Mesenchymal stem cell (in vitro differentiated cells and primary cell): ENCODE measurements around the gene COL5A2.

Experiments
- DNase-seq: peaks from one replicate; pipeline ENCODE4 v3.0.0-alpha.2; 2013
- H2AFZ ChIP-seq: one replicate; pipeline ENCODE4 v1.6.1; 2013; ENCODE audit warnings: low read depth, mild to moderate bottlenecking, control low read depth, inconsistent platforms, low read length, moderate library complexity
- H2AK5ac ChIP-seq: 2 replicates; pipeline ENCODE4 v1.6.1; 2013; ENCODE audit warnings: low read length, moderate library complexity, mild to moderate bottlenecking, inconsistent platforms; ENCODE audit not compliant: severe bottlenecking
- H2BK120ac ChIP-seq: one replicate; pipeline ENCODE4 v1.6.1; 2013; ENCODE audit warnings: low read depth, mild to moderate bottlenecking, inconsistent platforms, low read length, moderate library complexity
- H2BK12ac ChIP-seq, 2 experiments: one replicate each; pipeline ENCODE4 v1.6.1; 2013; ENCODE audit warnings: inconsistent platforms in 2 of 2, low read length in 2 of 2, mild to moderate bottlenecking in 2 of 2, moderate library complexity in 2 of 2, control low read depth in 1 of 2
- H2BK15ac ChIP-seq: one replicate; pipeline ENCODE4 v1.6.1; 2013; ENCODE audit warnings: mild to moderate bottlenecking, low read depth, inconsistent platforms; ENCODE audit not compliant: poor library complexity, severe bottlenecking
- H2BK5ac ChIP-seq: 2 replicates; pipeline ENCODE4 v1.6.1; 2013; ENCODE audit warnings: low read depth, mild to moderate bottlenecking, low read length, control low read depth, inconsistent platforms; ENCODE audit not compliant: poor library complexity, severe bottlenecking
- H3K14ac ChIP-seq, 2 experiments: one replicate each; pipeline ENCODE4 v1.6.1; 2013; ENCODE audit warnings: inconsistent platforms in 2 of 2, low read length in 2 of 2, control low read depth in 1 of 2, mild to moderate bottlenecking in 1 of 2, moderate library complexity in 1 of 2
- H3K18ac ChIP-seq, 2 experiments: one replicate each; pipeline ENCODE4 v1.6.1; 2013; ENCODE audit warnings: inconsistent platforms in 2 of 2, low read length in 2 of 2, control low read depth in 1 of 2, low read depth in 1 of 2, mild to moderate bottlenecking in 1 of 2
- H3K23ac ChIP-seq, 2 experiments: one replicate each; pipeline ENCODE4 v1.6.1; 2013; ENCODE audit warnings: inconsistent platforms in 2 of 2, low read length in 2 of 2, mild to moderate bottlenecking in 2 of 2, moderate library complexity in 2 of 2, control low read depth in 1 of 2
- H3K27ac ChIP-seq: 2 replicates; pipeline ENCODE4 v1.5.1; 2013; ENCODE audit warnings: mild to moderate bottlenecking, moderate library complexity, low read length, control low read depth, inconsistent platforms; ENCODE audit not compliant: poor library complexity, severe bottlenecking
- H3K27me3 ChIP-seq, 2 experiments: 2 replicates each; pipeline versions ENCODE4 v1.6.1 to v1.7.0; 2013; ENCODE audit warnings: low read length in 2 of 2, mild to moderate bottlenecking in 2 of 2, moderate library complexity in 2 of 2, control low read depth in 1 of 2, inconsistent platforms in 1 of 2; ENCODE audit not compliant: control insufficient read depth in 1 of 2, insufficient read depth in 1 of 2
- H3K36me3 ChIP-seq, 2 experiments: 2 replicates each; pipeline versions ENCODE4 v1.6.1 to v1.7.0; 2013; ENCODE audit warnings: low read length in 2 of 2, control low read depth in 1 of 2, inconsistent platforms in 1 of 2, low read depth in 1 of 2, mild to moderate bottlenecking in 1 of 2; ENCODE audit not compliant: insufficient read depth in 2 of 2, control insufficient read depth in 1 of 2
- H3K4ac ChIP-seq, 2 experiments: one replicate each; pipeline ENCODE4 v1.6.1; 2013; ENCODE audit warnings: inconsistent platforms in 2 of 2, low read length in 2 of 2, mild to moderate bottlenecking in 2 of 2, moderate library complexity in 2 of 2, control low read depth in 1 of 2, low read depth in 1 of 2
- H3K4me1 ChIP-seq: 2 replicates; pipeline ENCODE4 v1.6.1; 2013; ENCODE audit warnings: low read depth, low read length, control low read depth; ENCODE audit not compliant: control insufficient read depth, insufficient read depth
- H3K4me2 ChIP-seq: 2 replicates; pipeline ENCODE4 v1.6.1; 2013; ENCODE audit warnings: low read length, mild to moderate bottlenecking, inconsistent platforms; ENCODE audit not compliant: poor library complexity, severe bottlenecking
- H3K4me3 ChIP-seq, 2 experiments: 2 replicates each; pipeline versions ENCODE4 v1.5.1 to v1.7.0; 2013; ENCODE audit warnings: low read length in 2 of 2, mild to moderate bottlenecking in 2 of 2, control low read depth in 1 of 2, low read depth in 1 of 2; ENCODE audit not compliant: insufficient read depth in 1 of 2
- H3K79me1 ChIP-seq: replicated peaks from 2 replicates; pipeline ENCODE4 v1.6.1; 2013; ENCODE audit warnings: mild to moderate bottlenecking, control low read depth, low read length, inconsistent platforms; ENCODE audit not compliant: poor library complexity, severe bottlenecking
- H3K9ac ChIP-seq: 2 replicates; pipeline ENCODE4 v1.7.0; 2013; ENCODE audit warnings: mild to moderate bottlenecking, low read length, moderate library complexity
- H3K9me3 ChIP-seq: 2 replicates; pipeline ENCODE4 v1.7.0; 2013; ENCODE audit warnings: mild to moderate bottlenecking, low read length; ENCODE audit not compliant: control insufficient read depth
- H4K8ac ChIP-seq: one replicate; pipeline ENCODE4 v1.6.1; 2013; ENCODE audit warnings: inconsistent platforms, mild to moderate bottlenecking, low read length, moderate library complexity
- H4K91ac ChIP-seq: one replicate; pipeline ENCODE4 v1.6.1; 2013; ENCODE audit warnings: mild to moderate bottlenecking, low read length, inconsistent platforms
- WGBS: methylation state at CpG from one replicate; pipeline ENCODE4 v1.1.7; 2013; ENCODE audit warnings: mixed read lengths; 5-methylcytosine and 5-hydroxymethylcytosine counted together

The COL5A2 gene

GRCh38 chr2:189115126-189115525 is 64.4 kb downstream of the COL5A2 start:
- H3K18ac ChIP-seq = no peak overlapping the region
- no peak overlapping the region for H4K91ac ChIP-seq
- H3K23ac ChIP-seq = no peak overlapping the region
- peaks cover 6% of the 10 kb centered on the region for H3K79me1 ChIP-seq
- no peak overlapping the region for H2BK15ac ChIP-seq
- H3K4ac ChIP-seq = no peak overlapping the region
- H3K9ac ChIP-seq = peak overlapping the region; percentile 49
- peaks cover 0 to 3% of the 10 kb centered on the region in 2 experiments for H3K36me3 ChIP-seq
- no peak overlapping the region for H2BK5ac ChIP-seq
- no peaks in the 10 kb centered on the region for H3K9me3 ChIP-seq
- H3K4me3 ChIP-seq = no peak overlapping the region
- H3K4me1 ChIP-seq = peaks cover 5% of the 10 kb centered on the region
- no peak overlapping the region for H3K4me2 ChIP-seq
- H3K27ac ChIP-seq = no peak overlapping the region
- no peak overlapping the region for H3K14ac ChIP-seq
- no peaks in the 10 kb centered on the region for H3K27me3 ChIP-seq
- WGBS = no CpG with 5 or more reads among the region's 2 CpGs
- no peak overlapping the region for H2AK5ac ChIP-seq
- H2BK120ac ChIP-seq = no peak overlapping the region
- DNase-seq = no peak
- no peak overlapping the region for H2BK12ac ChIP-seq
- no peak overlapping the region for H4K8ac ChIP-seq
- no peak overlapping the region for H2AFZ ChIP-seq

DNA sequence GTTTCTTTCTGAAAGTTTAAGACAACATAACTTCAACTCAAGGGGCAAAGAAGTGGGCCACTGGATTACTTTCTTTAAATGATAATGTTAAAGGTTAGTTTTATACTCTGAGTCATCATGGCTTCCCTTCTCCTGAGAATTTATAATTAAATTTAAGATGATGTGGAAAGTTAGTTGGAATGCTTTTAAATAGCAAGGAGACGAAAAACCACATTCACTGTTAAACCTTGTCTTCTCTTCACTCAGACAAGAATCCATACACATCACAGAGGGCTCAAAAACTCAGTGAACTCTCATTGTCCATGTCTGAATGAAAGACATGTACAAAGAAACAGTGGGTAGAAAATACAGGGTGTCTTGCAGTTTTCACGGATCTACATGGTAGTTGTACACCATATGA is 65.6 kb downstream of the COL5A2 start:
- Histone ChIP-seq H3K14ac (no peak overlapping the region), H3K27ac (no peak overlapping the region), H3K18ac (no peak overlapping the region), H3K4me2 (no peak overlapping the region), H2AFZ (no peak overlapping the region), H4K8ac (no peak overlapping the region), H3K4me1 (peaks cover 6% of the 10 kb centered on the region), H3K9me3 (no peaks in the 10 kb centered on the region), H3K27me3 (no peaks in the 10 kb centered on the region), H2BK12ac (no peak overlapping the region), H2AK5ac (no peak overlapping the region), H2BK5ac (no peak overlapping the region), H4K91ac (no peak overlapping the region), H2BK15ac (no peak overlapping the region), H3K79me1 (peaks cover 6% of the 10 kb centered on the region), H2BK120ac (no peak overlapping the region), H3K36me3 (peaks cover 0 to 15% of the 10 kb centered on the region in 2 experiments), H3K9ac (peak overlapping the region; percentile 85), H3K4me3 (no peak overlapping the region), H3K23ac (no peak overlapping the region), H3K4ac (no peak overlapping the region)
- WGBS = no CpG with 5 or more reads among the region's 2 CpGs
- DNase-seq = no peak

GRCh38 chr2:189111063-189111715 is 68.4 kb downstream of the COL5A2 start:
- Histone ChIP-seq H3K9ac (no peak overlapping the region), H3K18ac (no peak overlapping the region), H3K4me2 (no peak overlapping the region), H3K27me3 (no peaks in the 10 kb centered on the region), H3K4me1 (peaks cover 6% of the 10 kb centered on the region), H3K14ac (no peak overlapping the region), H3K36me3 (peaks cover 0 to 21% of the 10 kb centered on the region in 2 experiments), H3K9me3 (no peaks in the 10 kb centered on the region), H2AFZ (no peak overlapping the region), H3K23ac (no peak overlapping the region), H2BK5ac (no peak overlapping the region), H4K8ac (no peak overlapping the region), H2BK120ac (no peak overlapping the region), H3K4me3 (no peak overlapping the region), H2AK5ac (no peak overlapping the region), H3K79me1 (peaks cover 5% of the 10 kb centered on the region), H3K4ac (no peak overlapping the region), H4K91ac (no peak overlapping the region), H2BK15ac (no peak overlapping the region), H3K27ac (peak overlapping the region; percentile 43), H2BK12ac (no peak overlapping the region)
- WGBS = 85% methylated on average over 2 of the region's 2 CpGs
- DNase-seq = no peak

- 76% methylated on average over 2 of the region's 2 CpGs for WGBS
- Histone ChIP-seq H2BK120ac (no peak overlapping the region), H2BK12ac (peak overlapping the region in 1 of 2 experiments; percentile 38), H2BK15ac (no peak overlapping the region), H3K9ac (no peak overlapping the region), H3K79me1 (peaks cover 2% of the 10 kb centered on the region), H3K27me3 (no peaks in the 10 kb centered on the region), H3K4me2 (peak overlapping the region; percentile 63), H2AK5ac (peak overlapping the region; percentile 89), H3K14ac (no peak overlapping the region), H3K18ac (peak overlapping the region in 1 of 2 experiments; percentile 18), H3K23ac (no peak overlapping the region), H4K8ac (no peak overlapping the region), H3K36me3 (peaks cover 0 to 21% of the 10 kb centered on the region in 2 experiments), H2AFZ (no peak overlapping the region), H3K9me3 (no peaks in the 10 kb centered on the region), H3K4ac (no peak overlapping the region), H3K4me3 (no peak overlapping the region), H2BK5ac (peak overlapping the region; percentile 67), H3K4me1 (peaks cover 4% of the 10 kb centered on the region), H4K91ac (no peak overlapping the region), H3K27ac (peak overlapping the region; percentile 88)
- no peak for DNase-seq
These were observed 69.6 kb downstream of the COL5A2 start for GRCh38 chr2:189109921-189110397.
